Parathyroid adenoma (tissue), 2 donors: ENCODE results near the gene TTC33.
"Not testable (repeated sequence)": the region's sequence is repeated elsewhere in the genome, so short reads cannot be mapped to it uniquely, and the experiment has no call there.

Experiments
- H2AFZ ChIP-seq: fragments of 300-600 bp; sonication (generic); one replicate; pipeline ENCODE4 v1.7.0; 2017; ENCODE audit warnings: antibody characterized with exemption, mild to moderate bottlenecking
- H3K27ac ChIP-seq: fragments of 300-600 bp; sonication (generic); one replicate; pipeline ENCODE4 v1.7.0; 2017
- H3K27me3 ChIP-seq: fragments of 300-600 bp; sonication (generic); one replicate; pipeline ENCODE4 v1.7.0; 2017; ENCODE audit warnings: low read length; ENCODE audit not compliant: control insufficient read depth, insufficient read depth
- H3K36me3 ChIP-seq: fragments of 300-600 bp; sonication (generic); one replicate; pipeline ENCODE4 v1.7.0; 2017; ENCODE audit warnings: low read length; ENCODE audit not compliant: control insufficient read depth, insufficient read depth
- H3K4me1 ChIP-seq: fragments of 300-600 bp; sonication (generic); one replicate; pipeline ENCODE4 v1.7.0; 2017; ENCODE audit warnings: control low read depth
- H3K4me2 ChIP-seq: fragments of 300-600 bp; sonication (generic); one replicate; pipeline ENCODE4 v1.7.0; 2017; ENCODE audit warnings: low read length
- H3K4me3 ChIP-seq: fragments of 300-600 bp; sonication (generic); one replicate; pipeline ENCODE4 v1.7.0; 2017; ENCODE audit warnings: low read depth, low read length
- H3K79me2 ChIP-seq: fragments of 300-600 bp; sonication (generic); one replicate; pipeline ENCODE4 v1.7.0; 2017; ENCODE audit warnings: control low read depth
- H3K9ac ChIP-seq: fragments of 300-600 bp; sonication (generic); one replicate; pipeline ENCODE4 v1.7.0; 2017; ENCODE audit warnings: mild to moderate bottlenecking
- H3K9me3 ChIP-seq: fragments of 300-600 bp; sonication (generic); one replicate; pipeline ENCODE4 v1.7.0; 2017; ENCODE audit warnings: low read length; ENCODE audit not compliant: control insufficient read depth
- TF ChIP-seq, protein P1 (sequence below): fragments of 300-600 bp; sonication (generic); IDR thresholded peaks from one replicate; pipeline ENCODE4 v1.7.0; 2017; ENCODE audit warnings: antibody characterized with exemption, mild to moderate bottlenecking
- donor health status: primary hyperparathyroidism.

Gene TTC33

GRCh38 chr5:40716000-40716399 lies 39.8 kb downstream of the TTC33 start:
- H3K4me2 ChIP-seq = no peak overlapping the region
- H3K9ac ChIP-seq = no peak overlapping the region
- no peak overlapping the region for H3K27ac ChIP-seq
- H3K4me1 ChIP-seq = no peaks in the 10 kb centered on the region
- H3K27me3 ChIP-seq = no peaks in the 10 kb centered on the region
- no peak overlapping the region for H2AFZ ChIP-seq
- H3K79me2 ChIP-seq = no peaks in the 10 kb centered on the region
- TF ChIP-seq, protein P1, sequence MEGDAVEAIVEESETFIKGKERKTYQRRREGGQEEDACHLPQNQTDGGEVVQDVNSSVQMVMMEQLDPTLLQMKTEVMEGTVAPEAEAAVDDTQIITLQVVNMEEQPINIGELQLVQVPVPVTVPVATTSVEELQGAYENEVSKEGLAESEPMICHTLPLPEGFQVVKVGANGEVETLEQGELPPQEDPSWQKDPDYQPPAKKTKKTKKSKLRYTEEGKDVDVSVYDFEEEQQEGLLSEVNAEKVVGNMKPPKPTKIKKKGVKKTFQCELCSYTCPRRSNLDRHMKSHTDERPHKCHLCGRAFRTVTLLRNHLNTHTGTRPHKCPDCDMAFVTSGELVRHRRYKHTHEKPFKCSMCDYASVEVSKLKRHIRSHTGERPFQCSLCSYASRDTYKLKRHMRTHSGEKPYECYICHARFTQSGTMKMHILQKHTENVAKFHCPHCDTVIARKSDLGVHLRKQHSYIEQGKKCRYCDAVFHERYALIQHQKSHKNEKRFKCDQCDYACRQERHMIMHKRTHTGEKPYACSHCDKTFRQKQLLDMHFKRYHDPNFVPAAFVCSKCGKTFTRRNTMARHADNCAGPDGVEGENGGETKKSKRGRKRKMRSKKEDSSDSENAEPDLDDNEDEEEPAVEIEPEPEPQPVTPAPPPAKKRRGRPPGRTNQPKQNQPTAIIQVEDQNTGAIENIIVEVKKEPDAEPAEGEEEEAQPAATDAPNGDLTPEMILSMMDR = no peak
- H3K9me3 ChIP-seq = no peaks in the 10 kb centered on the region
- H3K4me3 ChIP-seq = no peak overlapping the region
- H3K36me3 ChIP-seq = no peaks in the 10 kb centered on the region

DNA sequence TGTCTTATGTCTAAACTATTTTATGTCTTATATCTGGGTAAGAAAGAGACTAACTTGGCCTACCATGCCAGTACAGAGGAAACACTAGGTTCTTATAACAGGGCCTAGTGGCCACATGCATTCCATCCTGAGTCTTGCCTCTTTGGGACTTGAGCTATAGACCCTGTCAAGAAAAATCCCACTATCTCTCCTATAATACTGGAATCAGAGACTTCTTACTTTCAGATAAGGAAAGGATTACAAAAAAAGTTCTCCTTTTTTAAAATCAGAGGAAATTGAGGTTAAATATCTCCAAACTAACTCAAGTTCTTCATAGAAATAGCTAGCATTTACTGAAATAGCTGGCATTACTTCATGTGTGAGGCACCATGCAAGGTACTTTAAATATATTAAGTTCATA lies 41.8 kb downstream of the TTC33 start:
- no peak overlapping the region for H3K4me3 ChIP-seq
- H3K36me3 ChIP-seq = no peaks in the 10 kb centered on the region

DNA sequence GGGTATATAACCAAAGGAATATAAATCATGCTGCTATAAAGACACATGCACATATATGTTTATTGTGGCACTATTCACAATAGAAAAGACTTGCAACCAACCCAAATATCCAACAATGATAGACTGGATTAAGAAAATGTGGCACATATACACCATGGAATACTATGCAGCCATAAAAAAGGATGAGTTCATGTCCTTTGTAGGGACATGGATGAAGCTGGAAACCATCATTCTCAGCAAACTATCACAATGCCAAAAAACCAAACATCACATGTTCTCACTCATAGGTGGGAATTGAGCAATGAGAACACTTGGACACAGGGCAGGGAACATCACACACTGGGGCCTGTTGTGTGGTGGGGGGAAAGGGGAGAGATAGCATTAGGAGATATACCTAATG lies 45.2 kb downstream of the TTC33 start:
- H3K4me1 ChIP-seq, H3K79me2 ChIP-seq, H2AFZ ChIP-seq, H3K27me3 ChIP-seq, H3K9ac ChIP-seq, H3K36me3 ChIP-seq, H3K4me3 ChIP-seq, H3K27ac ChIP-seq, H3K9me3 ChIP-seq, H3K4me2 ChIP-seq: not testable (repeated sequence)

More for the DNA sequence above, 41.8 kb downstream of the TTC33 start:
- H3K4me1 ChIP-seq = no peaks in the 10 kb centered on the region
- TF ChIP-seq, protein P1 = no peak
- no peak overlapping the region for H2AFZ ChIP-seq
- H3K27me3 ChIP-seq = no peaks in the 10 kb centered on the region
- H3K9me3 ChIP-seq = no peaks in the 10 kb centered on the region
- no peak overlapping the region for H3K27ac ChIP-seq
- no peaks in the 10 kb centered on the region for H3K79me2 ChIP-seq
- H3K9ac ChIP-seq = no peak overlapping the region
- H3K4me2 ChIP-seq = no peak overlapping the region

DNA sequence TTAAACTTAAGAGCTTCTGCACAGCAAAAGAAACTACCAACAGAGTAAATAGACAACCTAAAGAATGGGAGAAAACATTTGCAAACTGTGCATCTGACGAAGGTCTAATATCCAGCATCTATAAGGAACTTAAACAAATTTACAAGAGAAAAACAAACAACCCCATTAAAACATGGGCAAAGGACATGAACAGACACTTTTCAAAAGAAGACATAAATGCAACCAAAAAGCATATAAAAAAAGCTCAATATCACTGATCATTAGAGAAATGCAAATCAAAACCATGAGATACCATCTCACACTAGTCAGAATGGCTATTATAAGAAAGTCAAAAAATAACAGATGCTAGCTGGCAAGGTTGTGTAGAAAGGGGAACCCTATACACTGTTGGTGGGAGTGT lies 50.3 kb downstream of the TTC33 start:
- H3K27ac ChIP-seq = not testable (repeated sequence)

DNA sequence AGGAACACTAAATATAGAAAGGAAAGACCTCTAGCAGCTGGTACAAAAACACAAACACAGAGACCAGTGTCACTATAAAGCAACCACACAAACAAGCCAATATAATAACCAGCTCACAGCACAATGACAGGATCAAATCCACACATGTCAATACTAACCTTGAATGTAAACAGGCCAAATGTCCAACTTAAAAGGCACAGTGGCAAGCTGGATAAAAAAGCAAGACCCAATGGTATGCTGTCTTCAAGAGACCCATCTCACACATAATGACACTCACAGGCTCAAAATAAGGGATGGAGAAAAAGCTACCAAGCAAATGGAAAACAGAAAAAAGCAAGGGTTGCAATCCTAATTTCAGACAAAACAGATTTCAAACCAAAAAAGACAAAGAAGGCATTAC lies 53.7 kb downstream of the TTC33 start:
- H3K4me3 ChIP-seq, H3K4me2 ChIP-seq, H3K27me3 ChIP-seq, H3K9ac ChIP-seq, H2AFZ ChIP-seq, H3K4me1 ChIP-seq, H3K27ac ChIP-seq, H3K9me3 ChIP-seq, H3K36me3 ChIP-seq, H3K79me2 ChIP-seq: not testable (repeated sequence)

More for the DNA sequence above, 50.3 kb downstream of the TTC33 start:
- H3K4me1 ChIP-seq, H3K4me2 ChIP-seq, H2AFZ ChIP-seq, H3K9ac ChIP-seq, H3K36me3 ChIP-seq, H3K9me3 ChIP-seq, H3K4me3 ChIP-seq, H3K79me2 ChIP-seq, H3K27me3 ChIP-seq: not testable (repeated sequence)

GRCh38 chr5:40700116-40700782 lies 55.5 kb downstream of the TTC33 start:
- no peaks in the 10 kb centered on the region for H3K9me3 ChIP-seq
- H3K4me3 ChIP-seq = no peak overlapping the region
- TF ChIP-seq, protein P1 = no peak

More at GRCh38 chr5:40700116-40700782, 55.5 kb downstream of the TTC33 start:
- Histone ChIP-seq H3K36me3 (no peaks in the 10 kb centered on the region), H3K4me2 (no peak overlapping the region), H3K27me3 (no peaks in the 10 kb centered on the region), H3K27ac (no peak overlapping the region), H3K4me1 (no peaks in the 10 kb centered on the region), H3K9ac (no peak overlapping the region), H2AFZ (no peak overlapping the region), H3K79me2 (peaks cover 4% of the 10 kb centered on the region)
